SU-DHL-6 (cell line): ENCODE results near the gene UNK.
A peak's percentile ranks its signal among the peaks of the same experiment; 100 is the strongest.

Source experiments
- H2AFZ ChIP-seq: fragments of 200-600 bp; sonication (generic); 2 replicates; pipeline ENCODE4 v1.6.1; 2014; ENCODE audit warnings: low read depth, mild to moderate bottlenecking, moderate library complexity, mixed read lengths, antibody characterized with exemption, low read length; ENCODE audit not compliant: severe bottlenecking
- H3F3A ChIP-seq: fragments of 200-600 bp; shearing (Covaris generic); 2 replicates; pipeline ENCODE4 v1.6.0; 2016; ENCODE audit warnings: antibody characterized with exemption, mild to moderate bottlenecking; ENCODE audit not compliant: insufficient read depth
- H3K27ac ChIP-seq: fragments of 200-600 bp; sonication (generic); 2 replicates; pipeline ENCODE4 v1.5.1; 2016; ENCODE audit warnings: low read depth, mild to moderate bottlenecking, low read length, moderate library complexity, mixed read lengths
- H3K27me3 ChIP-seq: fragments of 200-600 bp; sonication (generic), shearing (Covaris generic); 2 replicates; pipeline ENCODE4 v1.6.0; 2014; ENCODE audit warnings: mild to moderate bottlenecking, low read length
- H3K36me3 ChIP-seq: fragments of 200-600 bp; sonication (generic); 2 replicates; pipeline ENCODE4 v1.6.1; 2014; ENCODE audit warnings: mild to moderate bottlenecking, low read length, mixed read lengths
- H3K4me2 ChIP-seq: fragments of 300-600, 200-600 bp; shearing (Covaris generic), sonication (generic); 2 replicates; pipeline ENCODE4 v1.6.0; 2014; ENCODE audit warnings: low read length, low read depth, mild to moderate bottlenecking; ENCODE audit not compliant: poor library complexity, severe bottlenecking
- H3K4me3 ChIP-seq: fragments of 200-600 bp; sonication (generic); 2 replicates; pipeline ENCODE4 v1.5.1; 2014; ENCODE audit warnings: antibody characterized with exemption, low read length, mild to moderate bottlenecking, mixed read lengths; ENCODE audit not compliant: insufficient read depth, poor library complexity, severe bottlenecking
- H3K79me2 ChIP-seq: fragments of 200-600 bp; sonication (generic); 2 replicates; pipeline ENCODE4 v1.6.1; 2014; ENCODE audit warnings: mild to moderate bottlenecking, low read length, moderate library complexity; ENCODE audit not compliant: insufficient read depth
- H3K9ac ChIP-seq: fragments of 200-600 bp; sonication (generic); 2 replicates; pipeline ENCODE4 v1.7.0; 2014; ENCODE audit warnings: mild to moderate bottlenecking, low read length
- H3K9me2 ChIP-seq: fragments of 200-600 bp; sonication (generic); replicated peaks from 2 replicates; pipeline ENCODE4 v1.6.1; 2014; ENCODE audit warnings: low read length; ENCODE audit not compliant: insufficient read depth
- H3K9me3 ChIP-seq: fragments of 200-600 bp; sonication (generic); 2 replicates; pipeline ENCODE4 v1.6.1; 2014; ENCODE audit warnings: low read length, mixed read lengths; ENCODE audit not compliant: insufficient read depth
- H4K20me1 ChIP-seq: fragments of 200-600 bp; sonication (generic); 2 replicates; pipeline ENCODE4 v1.6.1; 2014; ENCODE audit warnings: low read depth, mild to moderate bottlenecking, antibody characterized with exemption, low read length, moderate library complexity, mixed read lengths
- CTCF ChIP-seq: fragments of 200-600 bp; sonication (generic); IDR thresholded peaks from one replicate; pipeline ENCODE4 v1.5.1; 2017; ENCODE audit warnings: antibody characterized with exemption, mild to moderate bottlenecking, low read length, moderate library complexity; ENCODE audit not compliant: insufficient read depth, poor library complexity, severe bottlenecking
- EZH2phosphoT487 ChIP-seq: fragments of 200-600 bp; sonication (generic), shearing (Covaris generic); conservative IDR thresholded peaks from 2 replicates; pipeline ENCODE4 v1.6.1; 2018; ENCODE audit warnings: mild to moderate bottlenecking, antibody characterized with exemption, low read length, moderate library complexity, mixed read lengths

Gene UNK

GRCh38 chr17:75764417-75764710, 20.2 kb upstream of the UNK start:
- Histone ChIP-seq H4K20me1 (no peaks in the 10 kb centered on the region), H2AFZ (peak overlapping the region; percentile 97), H3K27ac (no peak overlapping the region)

GRCh38 chr17:75764711-75765421, 19.7 kb upstream of the UNK start, which contains the start of gene GALK1:
GALK1 (minus strand) TSS chr17:75765192; CDS start chr17:75765136, 56 bp downstream.
- Histone ChIP-seq H3K4me2 (peak within 1 kb of the TSS; percentile 81), H3K36me3 (no peaks in the 10 kb centered on the region), H3K9ac (peak within 1 kb of the TSS; percentile 61), H2AFZ (peak within 1 kb of the TSS; percentile 97), H3K27ac (no peak within 1 kb of the TSS), H3K27me3 (no peaks in the 10 kb centered on the region), H3F3A (0 out of 2 replicates have a peak, but pooled peaks cover 4% of the 10 kb centered on the region), H3K9me2 (no peaks in the 10 kb centered on the region), H3K4me3 (peak within 1 kb of the TSS; percentile 60), H3K9me3 (no peaks in the 10 kb centered on the region), H4K20me1 (no peaks in the 10 kb centered on the region), H3K79me2 (no peaks in the 10 kb centered on the region)
- TF ChIP-seq CTCF (peak; percentile 55), EZH2phosphoT487 (no peak)

More at GRCh38 chr17:75764417-75764710, 20.2 kb upstream of the UNK start:
- Histone ChIP-seq H3K4me2 (peak overlapping the region; percentile 81), H3K9me3 (no peaks in the 10 kb centered on the region), H3F3A (0 out of 2 replicates have a peak, but pooled peaks cover under 1% of the 10 kb centered on the region), H3K9ac (peak overlapping the region; percentile 61), H3K79me2 (no peaks in the 10 kb centered on the region), H3K36me3 (no peaks in the 10 kb centered on the region), H3K27me3 (no peaks in the 10 kb centered on the region), H3K9me2 (no peaks in the 10 kb centered on the region), H3K4me3 (peak overlapping the region; percentile 60)
- TF ChIP-seq EZH2phosphoT487 (no peak), CTCF (no peak)

GRCh38 chr17:75765981-75766380, 18.6 kb upstream of the UNK start:
- Histone ChIP-seq H3K27me3 (no peaks in the 10 kb centered on the region), H3F3A (0 out of 2 replicates have a peak, but pooled peaks cover 4% of the 10 kb centered on the region), H3K9me2 (no peaks in the 10 kb centered on the region), H3K36me3 (no peaks in the 10 kb centered on the region), H2AFZ (no peak overlapping the region), H3K4me2 (no peak overlapping the region), H3K4me3 (no peak overlapping the region), H3K9ac (no peak overlapping the region), H3K9me3 (no peaks in the 10 kb centered on the region), H3K79me2 (no peaks in the 10 kb centered on the region), H4K20me1 (no peaks in the 10 kb centered on the region), H3K27ac (no peak overlapping the region)
- TF ChIP-seq EZH2phosphoT487 (no peak), CTCF (no peak)
